PC-3 (cell line): ENCODE results near the gene PITPNM3. TPM values are rescaled to one million over a fixed set of nuclear protein-coding genes. Genes with fewer than 3 reads are reported as not detected.

ENCODE experiments used
- ATAC-seq: fragments of 200-7000 bp; cut with Tn5 transposase; 2 replicates; pipeline ENCODE4 v1.9.1; 2020; ENCODE audit warnings: mild to moderate bottlenecking, moderate library complexity
- BruUV-seq: library from RNA; stranded (reverse); fragments of 400-500 nt; replicated peaks from 2 replicates; lab custom pipeline; 2021; lab: Mats Ljungman, UMichigan
- CTCF ChIA-PET: fragments of 300-600 bp; sonication (Branson Sonifier 250); formaldehyde crosslinking; loops from one replicate; lab custom pipeline; 2022; ENCODE audit warnings: antibody characterized with exemption; lab: Charles Lee
- POLR2A ChIA-PET: fragments of 300-600 bp; sonication (Branson Sonifier 250); formaldehyde crosslinking; loops from one replicate; lab custom pipeline; 2022; ENCODE audit warnings: antibody characterized with exemption; ENCODE audit not compliant: unreplicated experiment; lab: Charles Lee
- DNase-seq: peaks from one replicate; pipeline ENCODE4 v3.0.0-alpha.2; 2015
- H2AFZ ChIP-seq: fragments of 300-600 bp; sonication (generic); 2 replicates; pipeline ENCODE4 v1.6.0; 2016; ENCODE audit warnings: antibody characterized with exemption, low read length
- H3F3A ChIP-seq: fragments of 300-600 bp; sonication (generic); one replicate; pipeline ENCODE4 v1.6.0; 2017; ENCODE audit warnings: antibody characterized with exemption, low read length, control low read depth, mild to moderate bottlenecking; ENCODE audit not compliant: unreplicated experiment
- H3K27ac ChIP-seq: fragments of 300-600 bp; sonication (generic); 2 replicates; pipeline ENCODE4 v1.5.1; 2016; ENCODE audit warnings: mild to moderate bottlenecking, low read length
- H3K27me3 ChIP-seq: fragments of 300-600 bp; sonication (generic); 2 replicates; pipeline ENCODE4 v1.6.1; 2016; ENCODE audit warnings: low read length, mixed read lengths
- H3K36me3 ChIP-seq: fragments of 300-600 bp; sonication (generic); 2 replicates; pipeline ENCODE4 v1.6.1; 2016; ENCODE audit warnings: low read depth, mixed run types, low read length, mixed read lengths
- H3K4me1 ChIP-seq: fragments of 300-600 bp; sonication (generic); 2 replicates; pipeline ENCODE4 v1.5.1; 2016; ENCODE audit warnings: low read length; ENCODE audit not compliant: insufficient read depth
- H3K4me2 ChIP-seq: fragments of 300-600 bp; sonication (generic); 2 replicates; pipeline ENCODE4 v1.6.0; 2016; ENCODE audit warnings: low read length
- H3K4me3 ChIP-seq: fragments of 300-600 bp; sonication (generic); 2 replicates; pipeline ENCODE4 v1.5.1; 2016; ENCODE audit warnings: mild to moderate bottlenecking, low read length, mixed read lengths
- H3K79me2 ChIP-seq: fragments of 300-600 bp; sonication (generic); 2 replicates; pipeline ENCODE4 v1.6.1; 2017; ENCODE audit warnings: low read length, mixed read lengths
- H3K9ac ChIP-seq: fragments of 300-600 bp; sonication (generic); 2 replicates; pipeline ENCODE4 v1.6.0; 2016; ENCODE audit warnings: mild to moderate bottlenecking, low read length
- H3K9me2 ChIP-seq: fragments of 300-600 bp; sonication (generic); replicated peaks from 2 replicates; pipeline ENCODE4 v1.6.1; 2016; ENCODE audit warnings: mixed run types, low read length, mixed read lengths
- H3K9me3 ChIP-seq: fragments of 300-600 bp; sonication (generic); 2 replicates; pipeline ENCODE4 v1.6.1; 2016; ENCODE audit warnings: low read length, mixed read lengths
- H4K20me1 ChIP-seq: fragments of 300-600 bp; sonication (generic); 2 replicates; pipeline ENCODE4 v1.6.1; 2016; ENCODE audit warnings: low read length, mixed read lengths
- EZH2 ChIP-seq: fragments of 300-600 bp; sonication (generic); IDR thresholded peaks from one replicate; pipeline ENCODE4 v1.6.1; 2017; ENCODE audit warnings: antibody characterized with exemption, mild to moderate bottlenecking, low read length; ENCODE audit not compliant: unreplicated experiment
- EZH2phosphoT487 ChIP-seq: fragments of 300-600 bp; sonication (generic); IDR thresholded peaks from 2 replicates; pipeline ENCODE4 v1.6.1; 2018; ENCODE audit warnings: mild to moderate bottlenecking, antibody characterized with exemption, low read length, borderline replicate concordance
- intact Hi-C: fragments of 100-400 bp; cut with micrococcal nuclease; formaldehyde crosslinking; loops from 2 replicates; pipeline ENCODE4 v1.9.0; 2023
- total RNA-seq: library from RNA; depleted of rRNA; stranded (reverse); fragments of >200 nt; gene quantifications from 2 replicates; pipeline ENCODE4 v1.2.3, GENCODE V29; 2014
- TF ChIP-seq, protein P1 (sequence below): fragments of 300-600 bp; sonication (generic); conservative IDR thresholded peaks from 2 replicates; pipeline ENCODE4 v1.5.1; 2017; ENCODE audit warnings: antibody characterized with exemption, low read depth, mild to moderate bottlenecking, low read length

Gene PITPNM3
- total RNA-seq, 1 experiment from 2014 or later: 7.1 TPM

GRCh38 chr17:6468051-6468790, 88.1 kb downstream of the PITPNM3 start:
- BruUV-seq: no TSS peak
- Histone ChIP-seq H3K36me3 (no peaks in the 10 kb centered on the region; the same call in 1 of the 2 replicates), H3K9me2 (no peaks in the 10 kb centered on the region), H4K20me1 (no peaks in the 10 kb centered on the region), H3K4me1 (peaks cover 15% of the 10 kb centered on the region), H3K4me2 (no peak overlapping the region), H3K27me3 (no peaks in the 10 kb centered on the region), H3K79me2 (no peaks in the 10 kb centered on the region), H2AFZ (no peak overlapping the region), H3K9me3 (no peaks in the 10 kb centered on the region), H3K4me3 (no peak overlapping the region), H3K27ac (no peak overlapping the region), H3F3A (no peaks in the 10 kb centered on the region), H3K9ac (no peak overlapping the region)
- POLR2A ChIA-PET: no interaction called here
- CTCF ChIA-PET: no interaction called here
- DNase-seq: no peak
- TF ChIP-seq EZH2phosphoT487 (no peak), EZH2 (no peak)
- TF ChIP-seq, protein P1, sequence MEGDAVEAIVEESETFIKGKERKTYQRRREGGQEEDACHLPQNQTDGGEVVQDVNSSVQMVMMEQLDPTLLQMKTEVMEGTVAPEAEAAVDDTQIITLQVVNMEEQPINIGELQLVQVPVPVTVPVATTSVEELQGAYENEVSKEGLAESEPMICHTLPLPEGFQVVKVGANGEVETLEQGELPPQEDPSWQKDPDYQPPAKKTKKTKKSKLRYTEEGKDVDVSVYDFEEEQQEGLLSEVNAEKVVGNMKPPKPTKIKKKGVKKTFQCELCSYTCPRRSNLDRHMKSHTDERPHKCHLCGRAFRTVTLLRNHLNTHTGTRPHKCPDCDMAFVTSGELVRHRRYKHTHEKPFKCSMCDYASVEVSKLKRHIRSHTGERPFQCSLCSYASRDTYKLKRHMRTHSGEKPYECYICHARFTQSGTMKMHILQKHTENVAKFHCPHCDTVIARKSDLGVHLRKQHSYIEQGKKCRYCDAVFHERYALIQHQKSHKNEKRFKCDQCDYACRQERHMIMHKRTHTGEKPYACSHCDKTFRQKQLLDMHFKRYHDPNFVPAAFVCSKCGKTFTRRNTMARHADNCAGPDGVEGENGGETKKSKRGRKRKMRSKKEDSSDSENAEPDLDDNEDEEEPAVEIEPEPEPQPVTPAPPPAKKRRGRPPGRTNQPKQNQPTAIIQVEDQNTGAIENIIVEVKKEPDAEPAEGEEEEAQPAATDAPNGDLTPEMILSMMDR: no peak
- intact Hi-C loops: no loop called here
- ATAC-seq: no peak

DNA sequence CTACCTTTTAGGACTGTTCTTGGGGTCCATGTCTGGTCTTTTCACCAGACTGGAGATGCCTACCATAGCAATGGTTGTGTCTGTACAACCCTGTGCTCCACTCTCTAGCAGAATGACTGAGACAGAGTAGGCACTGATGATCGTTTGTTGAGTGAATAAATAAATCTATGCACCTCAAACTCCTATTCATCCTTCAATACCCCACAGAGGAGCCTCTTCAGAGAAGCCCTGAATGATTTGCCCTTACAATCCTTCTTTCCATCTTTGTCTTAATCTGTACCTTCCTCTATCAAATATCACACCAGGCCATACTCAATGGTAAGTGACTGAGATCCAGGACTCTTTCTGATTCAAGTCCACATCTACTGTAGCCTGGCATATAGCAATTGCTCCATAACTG, 88.8 kb downstream of the PITPNM3 start:
- Histone ChIP-seq H3K27me3 (no peaks in the 10 kb centered on the region), H3K9me2 (no peaks in the 10 kb centered on the region), H3K79me2 (no peaks in the 10 kb centered on the region), H3K27ac (no peak overlapping the region), H3K9ac (no peak overlapping the region), H4K20me1 (no peaks in the 10 kb centered on the region), H3K4me3 (no peak overlapping the region), H3F3A (no peaks in the 10 kb centered on the region), H3K9me3 (no peaks in the 10 kb centered on the region), H3K36me3 (no peaks in the 10 kb centered on the region; the same call in 1 of the 2 replicates), H3K4me1 (peaks cover 12% of the 10 kb centered on the region), H3K4me2 (no peak overlapping the region), H2AFZ (no peak overlapping the region)
- TF ChIP-seq, protein P1: no peak
- TF ChIP-seq EZH2phosphoT487: no peak
- TF ChIP-seq EZH2: no peak
- ATAC-seq (no peak), DNase-seq (no peak)
- no TSS peak for BruUV-seq
- POLR2A ChIA-PET: no interaction called here
- CTCF ChIA-PET: no interaction called here
- intact Hi-C loops: no loop called here
